Sigmoid colon (tissue), 4 donors: ENCODE measurements around the gene SRGAP2B.
"Not testable (repeated sequence)": the region's sequence is repeated elsewhere in the genome, so short reads cannot be mapped to it uniquely, and the experiment has no call there.

Experiments used
- EP300 ChIP-seq, 4 donors: sonication (generic); formaldehyde crosslinking; IDR thresholded peaks; one replicate each; pipeline ENCODE4 v1.6.1; 2017; ENCODE audit warnings: antibody characterized with exemption in 4 of 4
- POLR2A ChIP-seq, 2 donors: fragments of 450-650 bp; IDR thresholded peaks; one replicate each; pipeline ENCODE4 v1.6.1; 2016; ENCODE audit warnings: antibody characterized with exemption in 2 of 2, mild to moderate bottlenecking in 2 of 2, moderate library complexity in 2 of 2
- POLR2AphosphoS5 ChIP-seq, 4 donors: sonication (generic); formaldehyde crosslinking; IDR thresholded peaks; one replicate each; pipeline ENCODE4 v1.6.1; 2017; ENCODE audit warnings: antibody characterized with exemption in 4 of 4
- TF ChIP-seq, protein P1 (sequence below), 4 experiments: fragments of 450-650 bp in 3 of 4; fragments of 200-600 bp in 1 of 4; IDR thresholded peaks; one replicate each; pipeline ENCODE4 v1.5.1; 2016 to 2019; ENCODE audit warnings: antibody characterized with exemption in 4 of 4, mild to moderate bottlenecking in 3 of 4, moderate library complexity in 2 of 4

DNA sequence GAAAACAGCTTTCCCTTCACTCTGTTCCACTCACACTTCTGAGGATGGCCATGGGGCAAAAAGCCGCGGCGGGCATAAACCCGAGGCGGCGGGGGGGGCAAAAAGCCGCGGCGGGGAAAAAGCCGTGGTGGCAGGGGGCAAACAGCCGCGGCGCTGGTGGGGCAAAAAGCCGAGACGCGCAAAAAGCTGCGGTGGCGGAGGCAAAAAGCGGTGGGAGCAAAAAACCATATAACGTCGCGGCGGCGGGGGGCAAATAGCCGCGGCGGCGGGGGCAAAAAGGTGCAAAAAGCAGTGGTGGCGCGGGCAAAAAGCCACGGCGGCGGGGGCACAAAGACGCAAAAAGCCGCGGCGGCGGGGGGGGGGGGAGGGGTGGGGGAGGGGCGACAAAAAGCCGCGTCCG, 212.8 kb downstream of the SRGAP2B start:
- TF ChIP-seq, protein P1, sequence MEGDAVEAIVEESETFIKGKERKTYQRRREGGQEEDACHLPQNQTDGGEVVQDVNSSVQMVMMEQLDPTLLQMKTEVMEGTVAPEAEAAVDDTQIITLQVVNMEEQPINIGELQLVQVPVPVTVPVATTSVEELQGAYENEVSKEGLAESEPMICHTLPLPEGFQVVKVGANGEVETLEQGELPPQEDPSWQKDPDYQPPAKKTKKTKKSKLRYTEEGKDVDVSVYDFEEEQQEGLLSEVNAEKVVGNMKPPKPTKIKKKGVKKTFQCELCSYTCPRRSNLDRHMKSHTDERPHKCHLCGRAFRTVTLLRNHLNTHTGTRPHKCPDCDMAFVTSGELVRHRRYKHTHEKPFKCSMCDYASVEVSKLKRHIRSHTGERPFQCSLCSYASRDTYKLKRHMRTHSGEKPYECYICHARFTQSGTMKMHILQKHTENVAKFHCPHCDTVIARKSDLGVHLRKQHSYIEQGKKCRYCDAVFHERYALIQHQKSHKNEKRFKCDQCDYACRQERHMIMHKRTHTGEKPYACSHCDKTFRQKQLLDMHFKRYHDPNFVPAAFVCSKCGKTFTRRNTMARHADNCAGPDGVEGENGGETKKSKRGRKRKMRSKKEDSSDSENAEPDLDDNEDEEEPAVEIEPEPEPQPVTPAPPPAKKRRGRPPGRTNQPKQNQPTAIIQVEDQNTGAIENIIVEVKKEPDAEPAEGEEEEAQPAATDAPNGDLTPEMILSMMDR (IDR thresholded peaks at IDR 0.05): not testable (repeated sequence)
- TF ChIP-seq POLR2A, EP300, POLR2AphosphoS5 (IDR thresholded peaks at IDR 0.05): not testable (repeated sequence)
